Esophagus squamous epithelium (tissue), 4 donors: Measurements from ENCODE around the gene FFAR3.

Source experiments
- POLR2A ChIP-seq, 4 donors: fragments of 450-650 bp; IDR thresholded peaks; one replicate each; pipeline ENCODE4 v1.6.1; 2017; ENCODE audit warnings: antibody characterized with exemption in 4 of 4, mild to moderate bottlenecking in 4 of 4, moderate library complexity in 3 of 4
- TF ChIP-seq, protein P1 (sequence below), 6 experiments: fragments of 450-650 bp in 4 of 6; fragments of 200-600 bp in 2 of 6; sonication (generic) in 2 of 6; IDR thresholded peaks; one replicate each; pipeline ENCODE4 v1.5.1; 2016 to 2019; ENCODE audit warnings: antibody characterized with exemption in 6 of 6, mild to moderate bottlenecking in 4 of 6, moderate library complexity in 4 of 6

DNA sequence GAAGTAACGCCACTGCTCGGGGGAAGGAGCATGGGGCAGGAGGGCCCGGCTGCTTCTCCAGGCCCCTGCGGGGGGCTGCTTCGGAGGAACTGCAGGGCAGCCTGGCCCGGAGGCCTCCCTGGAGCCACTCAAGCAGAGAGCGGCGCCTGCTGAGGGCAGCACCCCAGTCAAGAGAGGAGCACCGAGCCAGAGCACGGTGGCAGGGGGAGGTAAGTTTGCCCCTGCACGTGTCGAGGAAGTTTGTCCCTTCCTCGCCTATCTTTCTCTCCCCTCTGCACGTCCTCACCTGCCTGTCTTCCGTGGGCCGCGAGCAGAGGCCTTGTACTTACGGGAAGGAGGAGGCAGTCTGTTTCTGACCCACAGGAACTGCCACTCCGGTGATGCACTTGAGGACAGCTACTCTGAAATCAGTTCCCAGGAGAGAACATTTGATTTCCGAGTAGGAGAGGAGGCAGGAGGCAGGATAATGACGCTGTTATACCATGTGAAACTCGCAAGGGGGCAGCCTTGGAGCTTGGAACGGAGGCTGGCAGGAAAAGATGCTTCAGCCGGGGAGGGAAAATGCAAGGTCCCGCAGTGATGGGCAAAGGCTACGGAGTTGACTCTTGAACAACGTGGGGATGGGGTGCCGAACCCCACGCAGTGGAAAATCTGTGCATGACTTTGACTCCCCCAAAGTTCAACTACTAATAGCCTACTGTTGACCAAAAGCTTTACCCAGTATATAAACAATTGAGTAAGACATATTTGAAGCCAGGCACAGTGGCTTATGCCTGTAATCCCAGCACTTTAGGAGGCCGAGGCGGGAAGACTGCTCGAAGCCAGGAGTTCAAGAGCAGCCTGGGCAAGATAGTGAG is 5.6 kb upstream of the FFAR3 start:
- TF ChIP-seq, protein P1, sequence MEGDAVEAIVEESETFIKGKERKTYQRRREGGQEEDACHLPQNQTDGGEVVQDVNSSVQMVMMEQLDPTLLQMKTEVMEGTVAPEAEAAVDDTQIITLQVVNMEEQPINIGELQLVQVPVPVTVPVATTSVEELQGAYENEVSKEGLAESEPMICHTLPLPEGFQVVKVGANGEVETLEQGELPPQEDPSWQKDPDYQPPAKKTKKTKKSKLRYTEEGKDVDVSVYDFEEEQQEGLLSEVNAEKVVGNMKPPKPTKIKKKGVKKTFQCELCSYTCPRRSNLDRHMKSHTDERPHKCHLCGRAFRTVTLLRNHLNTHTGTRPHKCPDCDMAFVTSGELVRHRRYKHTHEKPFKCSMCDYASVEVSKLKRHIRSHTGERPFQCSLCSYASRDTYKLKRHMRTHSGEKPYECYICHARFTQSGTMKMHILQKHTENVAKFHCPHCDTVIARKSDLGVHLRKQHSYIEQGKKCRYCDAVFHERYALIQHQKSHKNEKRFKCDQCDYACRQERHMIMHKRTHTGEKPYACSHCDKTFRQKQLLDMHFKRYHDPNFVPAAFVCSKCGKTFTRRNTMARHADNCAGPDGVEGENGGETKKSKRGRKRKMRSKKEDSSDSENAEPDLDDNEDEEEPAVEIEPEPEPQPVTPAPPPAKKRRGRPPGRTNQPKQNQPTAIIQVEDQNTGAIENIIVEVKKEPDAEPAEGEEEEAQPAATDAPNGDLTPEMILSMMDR (IDR thresholded peaks at IDR 0.05), result peak; percentile 60 to 90 (median 77)
- TF ChIP-seq POLR2A (IDR thresholded peaks at IDR 0.05), result no peak
